Raji (cell line): Measurements from ENCODE around the gene LIN7B.

ENCODE experiments used
- POLR2A ChIP-seq: IDR thresholded peaks from 2 replicates; pipeline ENCODE4 v1.6.1; 2011; ENCODE audit warnings: low read depth, low read length, control low read depth; ENCODE audit not compliant: insufficient read depth

LIN7B gene

GRCh38 chr19:49086296-49086695 lies 27.9 kb upstream of the LIN7B start:
- TF ChIP-seq POLR2A: no peak

GRCh38 chr19:49091391-49092038 lies 22.7 kb upstream of the LIN7B start:
- TF ChIP-seq POLR2A: no peak

- no peak for TF ChIP-seq POLR2A
These were observed 21.5 kb upstream of the LIN7B start for GRCh38 chr19:49092686-49093085.

- no peak for TF ChIP-seq POLR2A
These were observed 19.4 kb upstream of the LIN7B start for GRCh38 chr19:49094505-49095482.

- no peak for TF ChIP-seq POLR2A
These were observed 16.5 kb upstream of the LIN7B start for GRCh38 chr19:49097453-49098288.

- no peak for TF ChIP-seq POLR2A
These were observed 15.4 kb upstream of the LIN7B start for GRCh38 chr19:49098795-49099194.

- no peak for TF ChIP-seq POLR2A
These were observed 13.0 kb upstream of the LIN7B start for GRCh38 chr19:49101160-49101559.

GRCh38 chr19:49102303-49102702 lies 11.9 kb upstream of the LIN7B start:
- TF ChIP-seq POLR2A: no peak

GRCh38 chr19:49103331-49104085 lies 10.7 kb upstream of the LIN7B start:
- no peak for TF ChIP-seq POLR2A

GRCh38 chr19:49104229-49104864 lies 9.8 kb upstream of the LIN7B start:
- TF ChIP-seq POLR2A: no peak

- no peak for TF ChIP-seq POLR2A
These were observed 7.5 kb upstream of the LIN7B start for GRCh38 chr19:49106648-49107135.

GRCh38 chr19:49107625-49108459 lies 6.3 kb upstream of the LIN7B start:
- no peak for TF ChIP-seq POLR2A

GRCh38 chr19:49109051-49109450 lies 5.1 kb upstream of the LIN7B start:
- TF ChIP-seq POLR2A: no peak
